K562 (cell line): ENCODE data around the gene ATP5PB. TPM values are rescaled to one million over a fixed set of nuclear protein-coding genes. Genes with fewer than 3 reads are reported as not detected.
A peak's percentile ranks its signal among the peaks of the same experiment; 100 is the strongest.

Experiments used
- AFF4 ChIP-seq: sonication (generic); formaldehyde crosslinking; IDR thresholded peaks from 2 replicates; pipeline ENCODE4 v1.8.0; 2023; ENCODE audit warnings: mild to moderate bottlenecking, missing genetic modification reagents
- C11orf30 ChIP-seq: fragments of 450-650 bp; IDR thresholded peaks from 2 replicates; pipeline ENCODE4 v1.6.1; 2016; ENCODE audit warnings: low read depth, mild to moderate bottlenecking
- CTCF ChIP-seq, 3 experiments: IDR thresholded peaks in 2 of 3; conservative IDR thresholded peaks in 1 of 3; 2 replicates each; pipeline ENCODE4 v1.5.1; 2011 to 2012; ENCODE audit warnings: low read length in 3 of 3, mild to moderate bottlenecking in 3 of 3, control low read depth in 2 of 3, improper control_type of control experiment in 1 of 3, inconsistent platforms in 1 of 3, low read depth in 1 of 3, mixed read lengths in 1 of 3, moderate library complexity in 1 of 3; ENCODE audit not compliant: insufficient read depth in 2 of 3
- ETS1 ChIP-seq: conservative IDR thresholded peaks from 2 replicates; pipeline ENCODE4 v1.6.1; 2011; ENCODE audit warnings: low read depth, mild to moderate bottlenecking, low read length; ENCODE audit not compliant: control insufficient read depth
- JUND ChIP-seq, 2 experiments: IDR thresholded peaks; 2 replicates in 1 of 2; 3 replicates in 1 of 2; pipeline ENCODE4 v1.6.1; 2011; ENCODE audit warnings: borderline replicate concordance in 2 of 2, low read depth in 2 of 2, low read length in 2 of 2, improper control_type of control experiment in 1 of 2, missing biosample characterization in 1 of 2, missing genetic modification characterization in 1 of 2, missing genetic modification reagents in 1 of 2
- MNT ChIP-seq, 2 experiments: fragments of 450-650 bp; conservative IDR thresholded peaks; 2 replicates each; pipeline ENCODE4 v1.6.1; 2017; ENCODE audit warnings: mild to moderate bottlenecking in 2 of 2, moderate library complexity in 2 of 2
- RAD21 ChIP-seq, 2 experiments: fragments of 250-450 bp in 1 of 2; fragments of 450-650 bp in 1 of 2; sonication (Bioruptor Pico) in 1 of 2; formaldehyde crosslinking in 1 of 2; IDR thresholded peaks in 1 of 2; conservative IDR thresholded peaks in 1 of 2; 2 replicates each; pipeline versions ENCODE4 v1.4.0 to v1.8.0; 2020 to 2022; ENCODE audit warnings: mild to moderate bottlenecking in 2 of 2, moderate library complexity in 1 of 2
- STAT5B ChIP-seq: fragments of 250-450 bp; sonication (Bioruptor Pico); IDR thresholded peaks from 2 replicates; pipeline ENCODE4 v1.8.0; 2021; ENCODE audit warnings: mild to moderate bottlenecking, inconsistent platforms
- THAP12 ChIP-seq: fragments of 250-450 bp; sonication (Bioruptor Pico); IDR thresholded peaks from 2 replicates; pipeline ENCODE4 v1.9.0; 2021; ENCODE audit warnings: mild to moderate bottlenecking, inconsistent platforms
- ZNF507 ChIP-seq: conservative IDR thresholded peaks from 2 replicates; pipeline ENCODE4 v1.6.1; 2017; ENCODE audit warnings: missing genetic modification characterization, missing compliant biosample characterization
- ZNF512 ChIP-seq: IDR thresholded peaks from 2 replicates; pipeline ENCODE4 v1.6.1; 2016; ENCODE audit warnings: missing genetic modification characterization, missing compliant biosample characterization
- polyA plus RNA-seq, 8 experiments: library from polyadenylated mRNA; depleted of rRNA in 4 of 8; stranded (reverse) in 5 of 8; unstranded in 3 of 8; fragments of >200 nt; fragmentation: Nextera tagmentation in 2 of 8; fragmentation: Illumina TruSeq in 1 of 8; extraction: Ambion mirVana in 2 of 8; extraction: Trizol in 1 of 8; gene quantifications; 2 replicates each; pipeline versions ENCODE4 v1.2.1 to v1.2.3, GENCODE V29; 2011 to 2014; ENCODE audit warnings: inconsistent platforms in 1 of 8, missing spikeins in 1 of 8
- total RNA-seq, 7 experiments: library from RNA; depleted of rRNA in 6 of 7; stranded (reverse); fragments of >200 nt in 6 of 7; fragmentation: Illumina TruSeq in 2 of 7; extraction: Trizol in 2 of 7; gene quantifications; 2 replicates each; pipeline versions ENCODE4 v1.2.1 to v1.2.3, GENCODE V29; 2011 to 2021; ENCODE audit warnings: low replicate concordance in 1 of 7

ATP5PB gene
- total and polyA plus RNA-seq, 9 of the 15 experiments (the other 6 are each of a cell fraction or from before 2014, with no cell fraction given): 651 to 2,735 (median 1,061) TPM

- TF ChIP-seq THAP12 (CRISPR knock-in tag) (no peak), RAD21 (CRISPR knock-in tag; conservative IDR thresholded peaks at IDR 0.05 in 1 of 2, IDR thresholded peaks at IDR 0.05 in 1 of 2) (peak; percentile 98), CTCF (IDR thresholded peaks at IDR 0.05 in 2 of 3, conservative IDR thresholded peaks at IDR 0.05 in 1 of 3; ENCODE audit: insufficient read depth in 2 of 3, low read depth in 1 of 3, low read length in 3 of 3) (peak; percentile 93 to 98 (median 94)), ZNF512 (tag) (peak; percentile 57; the same call in 1 of the 2 replicates), ZNF507 (tag) (no peak), AFF4 (CRISPR knock-in tag) (no peak), MNT (conservative IDR thresholded peaks at IDR 0.05) (no peak), ETS1 (no peak), C11orf30 (no peak), STAT5B (no peak), JUND (IDR thresholded peaks at IDR 0.05; ENCODE audit: borderline replicate concordance, low read depth, low read length) (peak; percentile 51; the same call in 1 of the 2 replicates), JUND (tag; IDR thresholded peaks at IDR 0.05; ENCODE audit: borderline replicate concordance, low read depth, low read length) (no peak; the same call in 2 of the 3 replicates)
Measured at GRCh38 chr1:111481387-111482221, 32.3 kb downstream of the ATP5PB start (continued).
